ENCODE results near the gene GFPT2. TPM values are rescaled to one million over a fixed set of nuclear protein-coding genes. Genes with fewer than 3 reads are reported as not detected.

Gene GFPT2
- total and polyA plus RNA-seq, 9 of the 15 experiments (the other 6 are each of a cell fraction or from before 2014, with no cell fraction given): 0.07 to 0.14 (median 0.08) TPM; not detected in 6

- Histone ChIP-seq H3K4me1 (replicated peaks in 1 of 2; ENCODE audit: control insufficient read depth in 2 of 2, insufficient read depth in 2 of 2, low read length in 2 of 2) (no peaks in the 10 kb centered on the region; a peak in 1 of 5 replicates), H3K9me3 (replicated peaks; ENCODE audit: control insufficient read depth, insufficient read depth, low read depth, low read length) (no peaks in the 10 kb centered on the region), H3K4me2 (ENCODE audit: insufficient read depth, low read length) (no peak overlapping the region), H3K36me3 (ENCODE audit: control insufficient read depth, insufficient read depth, low read length) (no peaks in the 10 kb centered on the region), H3K9ac (ENCODE audit: insufficient read depth in 1 of 2, low read depth in 2 of 2, low read length in 2 of 2) (no peak overlapping the region), H3K4me3 (no peak overlapping the region), H4K20me1 (replicated peaks; ENCODE audit: control insufficient read depth, insufficient read depth, low read length) (no peaks in the 10 kb centered on the region), H3K79me2 (ENCODE audit: control insufficient read depth, insufficient read depth, low read length) (no peaks in the 10 kb centered on the region), H3K27me3 (ENCODE audit: control insufficient read depth in 2 of 2, insufficient read depth in 2 of 2, low read length in 2 of 2) (peaks cover 38 to 58% of the 10 kb centered on the region in 2 experiments), H3K9me1 (ENCODE audit: control insufficient read depth, insufficient read depth, low read length) (no peaks in the 10 kb centered on the region), H2AFZ (ENCODE audit: low read depth, low read length) (no peak overlapping the region), H3K27ac (ENCODE audit: extremely low read depth, low read depth, low read length) (no peak overlapping the region)
- no peak for TF ChIP-seq HDAC3 (IDR thresholded peaks at IDR 0.05; ENCODE audit: borderline replicate concordance, partially characterized antibody)
- TF ChIP-seq POLR2A (conservative IDR thresholded peaks at IDR 0.05): no peak
- TF ChIP-seq PTRF (tag; IDR thresholded peaks at IDR 0.05): no peak
- no peak for TF ChIP-seq EP400 (IDR thresholded peaks at IDR 0.05)
- no peak for ATAC-seq
- ChIA-PET CTCF (ENCODE audit: low intra/inter-chr PET ratio) (no interaction called here), POLR2A (interaction anchor here (0.9 kb wide), 1 partner anchor 11 kb away, joined by 4 read pairs; no protein-coding TSS in a partner anchor)
- FAIRE-seq: no peak
- no TSS peak for BruUV-seq (replicated peaks)
- no peak for DNase-seq (ENCODE audit: extremely low read depth in 1 of 4, low spot score in 3 of 4)
- in situ Hi-C loops (cut with MboI) (no loop called here), intact Hi-C loops (cut with micrococcal nuclease) (no loop called here)
- WGBS (ENCODE audit: insufficient coverage, low coverage, missing lambda C conversion rate): 11% methylated on average over 17 of the region's 17 CpGs
These were observed 49.7 kb downstream of the GFPT2 start for GRCh38 chr5:180303226-180304015.

- no peak for FAIRE-seq
- no peaks in the 10 kb centered on the region; a peak in 3 of 5 replicates for H3K4me1 ChIP-seq (replicated peaks in 1 of 2; ENCODE audit: control insufficient read depth in 2 of 2, insufficient read depth in 2 of 2, low read length in 2 of 2)
- 9% methylated on average over 9 of the region's 10 CpGs for WGBS (ENCODE audit: insufficient coverage, low coverage, missing lambda C conversion rate)
- H3K36me3 ChIP-seq (ENCODE audit: control insufficient read depth, insufficient read depth, low read length): no peaks in the 10 kb centered on the region
- no peak overlapping the region for H3K4me3 ChIP-seq
- in situ Hi-C loops (cut with MboI) (no loop called here), intact Hi-C loops (cut with micrococcal nuclease) (no loop called here)
- H3K79me2 ChIP-seq (ENCODE audit: control insufficient read depth, insufficient read depth, low read length): no peaks in the 10 kb centered on the region
- no TSS peak for BruUV-seq (replicated peaks)
- POLR2A ChIA-PET: interaction anchor here (0.7 kb wide), 2 partner anchors 12 to 47 kb away, joined by 3 to 5 read pairs; no protein-coding TSS in a partner anchor
- no peak overlapping the region for H3K9ac ChIP-seq (ENCODE audit: insufficient read depth in 1 of 2, low read depth in 2 of 2, low read length in 2 of 2)
- ATAC-seq: no peak
- H3K27me3 ChIP-seq (ENCODE audit: control insufficient read depth in 2 of 2, insufficient read depth in 2 of 2, low read length in 2 of 2): peaks cover 35 to 54% of the 10 kb centered on the region in 2 experiments
- no peak for DNase-seq (ENCODE audit: extremely low read depth in 1 of 4, low spot score in 3 of 4)
- H4K20me1 ChIP-seq (replicated peaks; ENCODE audit: control insufficient read depth, insufficient read depth, low read length): no peaks in the 10 kb centered on the region; the same call in 1 of the 2 replicates
- no peak overlapping the region for H2AFZ ChIP-seq (ENCODE audit: low read depth, low read length)
- no peak overlapping the region for H3K4me2 ChIP-seq (ENCODE audit: insufficient read depth, low read length)
- CTCF ChIA-PET (ENCODE audit: low intra/inter-chr PET ratio): interaction anchor here (0.6 kb wide), 1 partner anchor 543 kb away, joined by 5 read pairs; no protein-coding TSS in a partner anchor
- no peaks in the 10 kb centered on the region for H3K9me1 ChIP-seq (ENCODE audit: control insufficient read depth, insufficient read depth, low read length)
- no peak overlapping the region for H3K27ac ChIP-seq (ENCODE audit: extremely low read depth, low read depth, low read length)
- no peaks in the 10 kb centered on the region for H3K9me3 ChIP-seq (replicated peaks; ENCODE audit: control insufficient read depth, insufficient read depth, low read depth, low read length)
- no peak for TF ChIP-seq FUS (optimal IDR thresholded peaks at IDR 0.05; ENCODE audit: low read depth, low read length)
- TF ChIP-seq HNRNPLL (IDR thresholded peaks at IDR 0.05; ENCODE audit: low read depth, low read length, poor library complexity, severe bottlenecking): no peak
- TF ChIP-seq FIP1L1 (IDR thresholded peaks at IDR 0.05; ENCODE audit: low read depth, low read length, poor library complexity, severe bottlenecking): no peak
- no peak for TF ChIP-seq XRCC5 (IDR thresholded peaks at IDR 0.05; ENCODE audit: low read depth, low read length)
- no peak for TF ChIP-seq ZNF583 (CRISPR knock-in tag; IDR thresholded peaks at IDR 0.05)
- TF ChIP-seq LCOR (CRISPR knock-in tag; IDR thresholded peaks at IDR 0.05): no peak
- TF ChIP-seq ZFP91 (CRISPR knock-in tag; IDR thresholded peaks at IDR 0.05): no peak
- TF ChIP-seq ZNF316 (IDR thresholded peaks at IDR 0.05): no peak
- no peak for TF ChIP-seq HNRNPK (IDR thresholded peaks at IDR 0.05; ENCODE audit: low read depth, low read length, poor library complexity, severe bottlenecking)
- no peak for TF ChIP-seq TEAD4 (IDR thresholded peaks at IDR 0.05; ENCODE audit: low read length)
- TF ChIP-seq TEAD4 (CRISPR knock-in tag; IDR thresholded peaks at IDR 0.05; ENCODE audit: borderline replicate concordance): no peak
These were observed 50.9 kb downstream of the GFPT2 start for GRCh38 chr5:180302256-180302655.

All from K562 (cell line).